Coronary artery (tissue), 2 donors: ENCODE measurements around the gene STARD6.

Experiments used
- DNase-seq: peaks from one replicate; pipeline ENCODE4 v3.0.0-alpha.2; 2017; ENCODE audit warnings: low spot score
- H3K27ac ChIP-seq, 2 donors: fragments of 200-600 bp; sonication (generic); one replicate each; pipeline ENCODE4 v1.5.1; 2016 to 2019
- H3K4me3 ChIP-seq: fragments of 200-600 bp; sonication (generic); 2 replicates; pipeline ENCODE4 v1.5.1; 2016; ENCODE audit warnings: mild to moderate bottlenecking, moderate library complexity
- TF ChIP-seq, protein P1 (sequence below): fragments of 200-600 bp; sonication (generic); IDR thresholded peaks from one replicate; pipeline ENCODE4 v1.5.1; 2019; ENCODE audit warnings: antibody characterized with exemption

STARD6 gene

DNA sequence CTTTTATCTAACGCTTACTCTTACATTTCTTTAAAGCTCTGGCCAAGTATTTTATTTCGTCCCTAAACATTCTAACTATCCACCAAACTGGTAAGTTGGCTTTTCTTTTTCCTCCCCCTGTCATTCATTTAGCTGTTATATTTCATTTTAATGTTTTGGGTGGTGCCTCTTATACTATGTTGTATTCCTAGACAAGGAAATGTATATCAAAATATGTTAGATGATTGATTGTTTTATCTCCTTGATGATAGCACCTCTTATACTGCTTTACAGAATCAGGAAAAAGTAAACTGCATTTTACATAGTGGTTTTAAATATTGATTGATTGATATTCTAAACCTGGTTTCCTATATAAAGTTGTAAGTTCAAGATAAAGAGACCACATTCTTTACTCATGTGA is 24.0 kb upstream of the STARD6 start:
- Histone ChIP-seq H3K27ac (no peak overlapping the region), H3K4me3 (no peak overlapping the region)
- TF ChIP-seq, protein P1, sequence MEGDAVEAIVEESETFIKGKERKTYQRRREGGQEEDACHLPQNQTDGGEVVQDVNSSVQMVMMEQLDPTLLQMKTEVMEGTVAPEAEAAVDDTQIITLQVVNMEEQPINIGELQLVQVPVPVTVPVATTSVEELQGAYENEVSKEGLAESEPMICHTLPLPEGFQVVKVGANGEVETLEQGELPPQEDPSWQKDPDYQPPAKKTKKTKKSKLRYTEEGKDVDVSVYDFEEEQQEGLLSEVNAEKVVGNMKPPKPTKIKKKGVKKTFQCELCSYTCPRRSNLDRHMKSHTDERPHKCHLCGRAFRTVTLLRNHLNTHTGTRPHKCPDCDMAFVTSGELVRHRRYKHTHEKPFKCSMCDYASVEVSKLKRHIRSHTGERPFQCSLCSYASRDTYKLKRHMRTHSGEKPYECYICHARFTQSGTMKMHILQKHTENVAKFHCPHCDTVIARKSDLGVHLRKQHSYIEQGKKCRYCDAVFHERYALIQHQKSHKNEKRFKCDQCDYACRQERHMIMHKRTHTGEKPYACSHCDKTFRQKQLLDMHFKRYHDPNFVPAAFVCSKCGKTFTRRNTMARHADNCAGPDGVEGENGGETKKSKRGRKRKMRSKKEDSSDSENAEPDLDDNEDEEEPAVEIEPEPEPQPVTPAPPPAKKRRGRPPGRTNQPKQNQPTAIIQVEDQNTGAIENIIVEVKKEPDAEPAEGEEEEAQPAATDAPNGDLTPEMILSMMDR, result no peak
- DNase-seq, result no peak

DNA sequence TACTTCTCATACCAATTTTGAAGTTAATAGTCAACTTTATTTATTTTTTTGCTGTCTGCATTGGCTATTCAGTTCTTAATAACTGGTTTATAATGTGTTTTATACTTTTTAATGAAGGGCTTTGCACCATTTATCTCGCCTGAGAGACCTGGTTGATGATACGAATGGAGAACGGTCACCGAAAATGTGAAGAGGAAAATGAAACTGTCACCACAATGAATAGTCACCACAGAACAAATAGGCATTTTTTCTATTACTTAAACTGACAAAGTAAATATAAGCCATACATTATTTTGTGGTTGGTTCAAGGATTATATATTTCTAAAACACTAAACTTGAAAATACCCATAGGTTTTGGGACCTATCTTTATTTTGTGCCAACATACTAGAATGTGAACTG is 20.4 kb upstream of the STARD6 start:
- Histone ChIP-seq H3K4me3 (no peak overlapping the region), H3K27ac (no peak overlapping the region)
- TF ChIP-seq, protein P1, result no peak
- DNase-seq, result no peak

DNA sequence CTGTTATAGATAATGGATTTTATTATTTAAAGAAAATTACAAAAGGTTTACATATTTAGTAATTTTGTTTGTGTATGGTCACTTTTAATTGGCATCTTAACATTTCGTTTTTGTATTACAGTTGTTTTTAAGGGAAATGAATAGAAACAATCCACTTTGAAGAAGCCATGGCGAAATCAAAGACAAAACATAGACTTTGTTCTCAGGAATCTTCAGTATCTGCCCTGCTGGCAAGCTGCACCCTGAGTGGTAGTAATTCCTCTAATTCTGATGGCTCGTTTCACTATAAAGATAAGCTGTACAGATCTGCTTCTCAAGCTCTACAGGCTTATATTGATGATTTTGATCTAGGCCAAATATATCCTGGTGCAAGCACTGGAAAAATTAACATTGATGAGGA is 2.7 kb upstream of the STARD6 start:
- TF ChIP-seq, protein P1, result no peak

DNA sequence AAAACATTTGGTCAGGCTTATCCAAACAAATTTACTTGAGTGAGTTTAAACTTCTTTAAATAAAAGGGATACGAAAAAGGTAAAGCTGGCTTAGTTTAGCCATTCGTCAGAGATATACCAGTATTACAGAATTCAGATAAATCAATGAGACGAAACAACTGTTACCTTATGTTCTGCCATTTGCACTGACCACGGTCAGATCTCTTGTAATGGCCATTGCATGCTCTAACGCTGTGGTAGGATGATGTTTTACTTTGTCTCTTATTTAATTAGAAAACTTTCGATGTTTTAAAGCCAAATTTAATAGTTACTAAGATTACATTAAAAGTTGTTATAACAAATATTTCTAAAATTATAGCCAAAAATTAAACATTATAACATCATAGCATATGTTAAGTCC is 1.6 kb upstream of the STARD6 start:
- Histone ChIP-seq H3K4me3 (peak overlapping the region; percentile 95), H3K27ac (no peak overlapping the region)
- TF ChIP-seq, protein P1, result no peak
- DNase-seq, result no peak

More for the DNA sequence above, 2.7 kb upstream of the STARD6 start:
- Histone ChIP-seq H3K27ac (no peak overlapping the region), H3K4me3 (no peak overlapping the region)
- DNase-seq, result no peak

DNA sequence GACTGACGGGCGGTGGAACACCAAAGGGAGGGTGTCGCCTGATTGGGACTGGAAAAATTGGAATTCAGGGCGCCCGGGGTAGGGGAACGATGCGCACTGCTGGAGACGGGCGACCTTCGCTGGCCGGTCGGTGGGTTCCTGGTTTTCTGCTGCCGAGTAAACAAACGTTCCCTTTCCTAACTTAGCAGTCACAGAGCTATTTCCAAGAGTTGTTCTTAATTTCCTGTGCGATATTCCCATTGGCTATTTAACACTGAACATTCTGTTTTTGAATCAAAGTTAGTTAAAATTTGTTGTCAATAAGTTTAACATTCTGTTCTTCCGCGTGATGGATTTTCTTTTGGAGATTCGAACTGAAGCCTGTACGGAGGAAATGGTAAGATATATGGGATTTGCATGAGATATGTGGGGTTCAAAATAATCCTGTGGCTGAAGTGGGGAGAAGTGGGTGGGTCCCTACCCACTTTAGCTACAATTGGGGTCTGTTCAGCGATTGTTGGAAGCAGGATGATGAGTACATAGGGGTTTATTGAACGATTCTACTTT is 910 bp upstream of the STARD6 start:
- Histone ChIP-seq H3K4me3 (peak overlapping the region; percentile 95), H3K27ac (peak overlapping the region; percentile 7 to 71)
- TF ChIP-seq, protein P1, result no peak
- DNase-seq, result no peak

DNA sequence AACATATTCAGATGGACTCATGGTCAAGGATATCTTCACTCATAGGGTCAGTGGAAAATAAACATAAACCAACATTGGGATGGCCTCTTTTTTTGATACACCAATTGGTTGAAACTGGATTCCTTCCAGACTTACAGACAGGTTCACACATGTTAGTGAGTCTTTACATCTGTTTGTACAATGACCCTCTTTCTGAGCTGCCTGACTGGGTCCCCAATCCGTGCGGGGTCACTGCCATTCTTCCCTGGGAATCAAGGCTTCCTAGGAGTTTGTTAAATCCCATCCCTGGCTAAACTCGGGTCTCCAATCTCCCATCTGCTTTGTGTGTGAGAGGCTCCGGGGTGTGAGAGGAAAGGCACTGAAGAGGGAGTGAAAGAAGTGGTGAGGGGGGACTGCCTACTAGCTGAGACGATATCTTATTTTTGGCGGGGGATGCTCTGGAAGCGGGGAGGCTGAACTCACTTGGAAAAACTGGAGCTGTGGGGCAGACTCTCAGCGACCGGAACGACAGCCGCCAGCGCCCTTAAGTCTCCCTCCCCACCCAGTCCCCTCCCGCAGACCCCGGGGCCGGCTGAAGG is 487 bp downstream of the STARD6 start:
- peak overlapping the region; percentile 95 for H3K4me3 ChIP-seq
- TF ChIP-seq, protein P1, result no peak
- no peak for DNase-seq
- peak overlapping the region in 1 of 2 donors; percentile 71 for H3K27ac ChIP-seq

DNA sequence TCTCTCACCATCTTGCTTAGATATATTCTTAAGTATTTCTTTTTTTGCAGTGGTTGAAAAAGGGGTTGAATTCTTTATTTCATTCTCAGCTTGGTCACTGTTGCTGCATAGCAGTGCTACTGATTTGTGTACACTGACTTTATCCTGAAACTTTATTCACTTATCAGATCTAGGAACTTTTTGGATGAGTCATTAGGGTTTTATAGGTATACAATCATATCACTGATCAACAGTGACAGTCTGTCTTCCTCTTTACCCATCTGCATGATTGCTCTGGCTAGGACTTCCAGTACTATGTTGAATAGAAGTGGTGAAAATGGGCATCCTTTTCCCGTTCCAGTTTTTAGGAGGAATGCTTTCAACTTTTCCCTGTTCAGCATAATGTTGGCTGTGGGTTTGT is 6.5 kb downstream of the STARD6 start:
- no peak overlapping the region for H3K27ac ChIP-seq
- H3K4me3 ChIP-seq, result no peak overlapping the region
- no peak for DNase-seq
- TF ChIP-seq, protein P1, result no peak
